ENCODE measurements around the gene ACTR2.
A peak's percentile ranks its signal among the peaks of the same experiment; 100 is the strongest.

ACTR2 gene

DNA sequence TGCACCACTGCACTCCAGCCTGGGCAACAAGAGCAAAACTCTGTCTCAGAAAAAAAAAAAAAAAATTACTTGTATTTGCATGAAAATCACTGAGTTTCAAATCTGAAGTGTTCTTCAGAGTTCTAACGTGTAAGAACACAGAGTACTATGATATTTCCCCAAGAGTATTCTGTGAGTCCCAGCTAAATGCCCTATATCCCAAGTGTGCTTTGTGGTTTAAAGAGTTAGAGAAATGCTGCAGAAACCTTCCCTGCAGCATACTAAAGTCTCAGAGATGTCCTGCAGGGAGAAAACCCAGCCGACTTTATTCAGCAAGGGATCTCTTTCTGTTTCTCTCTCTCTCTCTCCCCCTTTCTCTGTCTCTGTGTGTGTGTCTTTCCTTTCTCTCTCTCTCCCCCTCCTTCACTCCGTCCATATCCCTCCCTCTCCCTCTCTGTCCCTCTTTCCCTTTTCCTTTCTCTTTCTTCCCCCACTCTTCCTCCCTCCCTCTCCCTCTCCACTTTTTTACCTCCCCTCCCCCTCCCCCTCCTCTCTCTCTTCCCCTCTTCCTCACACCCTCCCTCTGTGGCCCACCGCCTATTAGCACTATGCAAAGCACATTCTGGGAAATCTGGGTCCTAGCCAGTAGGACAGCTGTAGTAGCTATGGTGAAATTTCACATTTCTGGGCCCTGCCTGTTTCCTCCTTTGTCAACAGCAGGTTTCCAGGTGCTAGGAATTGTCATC lies 54.2 kb downstream of the ACTR2 start:
- DNase-seq = no peak

GRCh38 chr2:65282477-65283053 lies 54.9 kb downstream of the ACTR2 start:
- DNase-seq = no peak

GRCh38 chr2:65287364-65287763 lies 59.7 kb downstream of the ACTR2 start:
- no peak for DNase-seq

DNA sequence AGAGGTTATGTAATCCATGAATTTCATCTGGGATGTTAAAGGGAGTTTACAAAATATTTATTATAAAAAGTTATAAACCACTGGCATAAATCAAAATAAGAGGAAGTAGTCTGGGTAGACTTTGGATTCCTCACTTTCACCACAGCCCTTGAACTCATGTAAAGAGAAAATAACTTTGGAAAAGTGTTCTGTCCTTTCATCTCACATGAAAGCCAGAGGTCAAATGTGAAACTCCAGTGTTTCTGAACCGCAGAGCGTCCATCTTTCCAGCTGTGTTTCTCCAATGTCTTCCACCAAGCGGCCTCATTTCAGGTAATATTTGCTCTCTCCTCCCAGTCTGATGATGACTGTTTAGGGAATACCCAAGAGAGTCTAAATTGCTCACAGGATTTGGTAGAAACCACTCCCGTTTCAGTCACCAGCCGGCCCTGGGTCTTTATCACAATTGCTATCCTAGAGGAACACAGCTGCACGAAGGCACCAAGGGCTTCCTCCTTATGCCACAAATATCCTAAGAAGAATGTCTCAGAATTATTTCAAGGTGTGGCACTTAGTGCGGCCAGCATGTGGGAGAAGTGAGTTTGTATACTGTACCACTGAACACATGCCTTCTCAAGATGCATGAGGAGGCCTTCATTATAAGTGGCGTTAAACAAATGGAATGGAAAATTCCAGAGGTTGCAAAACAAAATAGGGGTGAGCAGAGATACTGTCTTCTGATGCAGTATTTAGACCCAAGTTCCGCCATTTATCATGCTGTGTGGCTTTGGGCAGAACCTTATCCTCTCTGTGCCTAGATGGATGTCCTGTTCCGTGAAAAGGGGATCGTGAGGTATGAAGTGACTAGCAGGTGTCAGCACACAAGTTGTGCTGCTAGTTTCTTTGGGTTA lies 63.8 kb downstream of the ACTR2 start:
- DNase-seq = no peak

- DNase-seq = no peak
Measured at GRCh38 chr2:65292106-65292400, 64.4 kb downstream of the ACTR2 start.

- DNase-seq = no peak
Measured at GRCh38 chr2:65292461-65293011, 64.9 kb downstream of the ACTR2 start.

DNA sequence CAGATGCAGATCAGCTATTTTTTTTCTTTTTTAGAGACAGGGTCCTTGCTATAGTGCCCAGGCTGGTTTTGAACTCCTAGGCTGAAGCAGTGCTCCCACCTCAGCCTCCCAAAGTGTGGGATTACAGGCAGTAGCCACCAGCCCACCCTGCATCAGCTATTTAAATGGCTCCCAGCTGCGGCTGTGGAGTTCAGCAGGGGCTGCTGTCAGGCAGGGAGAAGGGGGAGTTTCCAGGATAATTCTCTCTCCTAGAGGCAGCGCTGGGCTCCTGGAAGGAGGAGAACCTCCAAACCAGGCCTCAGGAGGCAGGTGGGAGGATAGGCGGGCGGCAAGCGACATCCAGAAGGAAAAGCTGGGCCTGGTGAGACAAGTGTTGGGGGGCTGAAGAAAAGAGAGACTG lies 65.7 kb downstream of the ACTR2 start:
- no peak for DNase-seq

DNA sequence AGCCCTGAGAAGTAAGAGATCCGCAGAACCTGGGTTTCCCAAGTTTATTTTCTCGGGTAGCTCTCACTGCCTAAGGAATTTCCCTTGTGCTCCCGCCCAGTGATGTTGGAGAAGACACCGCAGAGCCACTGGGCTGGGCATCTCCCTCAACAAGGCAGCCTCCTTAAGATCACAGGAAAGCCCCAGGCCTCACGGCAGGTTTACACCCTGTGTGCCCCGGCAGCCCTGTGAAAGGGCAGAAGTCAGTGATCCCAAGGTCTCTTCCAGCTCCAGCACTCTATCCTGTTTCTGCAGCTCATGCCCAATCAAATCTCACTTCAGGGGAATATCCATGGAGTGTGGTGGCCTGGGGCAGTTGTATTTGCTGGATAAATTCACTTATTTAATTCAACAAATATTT lies 66.5 kb downstream of the ACTR2 start:
- DNase-seq = no peak

GRCh38 chr2:65294701-65295100 lies 67.1 kb downstream of the ACTR2 start:
- no peak for DNase-seq

- DNase-seq = no peak
Measured at GRCh38 chr2:65296971-65297370, 69.3 kb downstream of the ACTR2 start.

DNA sequence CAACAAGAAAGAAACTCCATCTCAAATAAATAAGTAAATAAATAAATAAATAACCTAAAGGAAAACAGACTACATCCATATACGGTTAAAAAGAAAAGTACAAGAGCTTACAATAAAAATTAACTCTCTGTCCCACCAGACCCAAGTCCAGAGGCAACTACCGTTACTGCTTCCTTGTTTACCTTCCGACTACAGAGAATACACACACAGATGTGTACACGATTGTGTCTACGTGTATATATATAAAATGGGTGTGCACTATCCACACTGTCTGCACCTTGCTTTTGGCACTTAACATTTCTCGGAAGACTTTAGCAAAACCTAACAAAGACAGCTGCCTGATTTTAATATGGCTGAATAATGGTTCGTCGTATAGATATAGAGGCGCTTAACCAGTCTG lies 69.9 kb downstream of the ACTR2 start:
- DNase-seq = no peak

DNA sequence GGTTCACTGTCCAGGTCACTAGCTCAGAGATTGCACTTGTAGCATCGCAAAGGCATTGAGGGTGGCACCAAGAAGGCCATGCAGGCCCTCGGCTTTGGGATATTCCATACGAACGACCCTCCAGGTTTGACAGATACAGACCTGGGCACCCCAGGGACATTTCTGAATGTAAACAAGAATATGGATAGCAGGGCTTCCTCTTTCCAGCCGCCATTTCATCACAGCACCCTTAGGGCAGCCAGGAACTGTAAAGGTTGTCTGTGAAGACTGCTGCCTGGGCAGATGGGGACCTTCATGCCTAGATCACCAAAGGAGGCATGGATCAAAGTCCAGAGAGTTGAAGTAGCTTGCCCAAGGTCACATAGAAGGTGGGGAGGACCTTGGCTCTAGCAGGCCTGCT lies 70.5 kb downstream of the ACTR2 start:
- no peak for DNase-seq

DNA sequence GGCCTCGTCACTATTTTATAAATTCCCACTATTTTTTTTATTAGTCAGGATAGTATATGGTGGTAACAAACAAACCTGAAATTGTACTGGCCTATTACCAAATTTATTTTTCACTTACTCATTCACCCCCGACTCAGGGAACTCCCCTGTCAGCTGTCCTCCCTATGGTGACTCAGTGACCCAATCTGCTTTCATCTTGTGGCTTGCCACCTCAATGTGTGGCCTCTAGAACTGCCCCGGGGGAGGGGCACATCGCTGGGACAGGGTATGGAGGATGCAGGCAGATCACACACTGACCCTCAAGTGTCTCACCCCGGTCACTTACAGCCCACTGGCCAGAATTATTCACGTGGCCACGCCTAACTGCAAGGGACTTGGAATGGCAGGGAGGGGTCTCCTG lies 71.6 kb downstream of the ACTR2 start:
- peak; percentile 22 for DNase-seq

- DNase-seq = no peak
Measured at GRCh38 chr2:65300134-65300760, 72.6 kb downstream of the ACTR2 start.

DNA sequence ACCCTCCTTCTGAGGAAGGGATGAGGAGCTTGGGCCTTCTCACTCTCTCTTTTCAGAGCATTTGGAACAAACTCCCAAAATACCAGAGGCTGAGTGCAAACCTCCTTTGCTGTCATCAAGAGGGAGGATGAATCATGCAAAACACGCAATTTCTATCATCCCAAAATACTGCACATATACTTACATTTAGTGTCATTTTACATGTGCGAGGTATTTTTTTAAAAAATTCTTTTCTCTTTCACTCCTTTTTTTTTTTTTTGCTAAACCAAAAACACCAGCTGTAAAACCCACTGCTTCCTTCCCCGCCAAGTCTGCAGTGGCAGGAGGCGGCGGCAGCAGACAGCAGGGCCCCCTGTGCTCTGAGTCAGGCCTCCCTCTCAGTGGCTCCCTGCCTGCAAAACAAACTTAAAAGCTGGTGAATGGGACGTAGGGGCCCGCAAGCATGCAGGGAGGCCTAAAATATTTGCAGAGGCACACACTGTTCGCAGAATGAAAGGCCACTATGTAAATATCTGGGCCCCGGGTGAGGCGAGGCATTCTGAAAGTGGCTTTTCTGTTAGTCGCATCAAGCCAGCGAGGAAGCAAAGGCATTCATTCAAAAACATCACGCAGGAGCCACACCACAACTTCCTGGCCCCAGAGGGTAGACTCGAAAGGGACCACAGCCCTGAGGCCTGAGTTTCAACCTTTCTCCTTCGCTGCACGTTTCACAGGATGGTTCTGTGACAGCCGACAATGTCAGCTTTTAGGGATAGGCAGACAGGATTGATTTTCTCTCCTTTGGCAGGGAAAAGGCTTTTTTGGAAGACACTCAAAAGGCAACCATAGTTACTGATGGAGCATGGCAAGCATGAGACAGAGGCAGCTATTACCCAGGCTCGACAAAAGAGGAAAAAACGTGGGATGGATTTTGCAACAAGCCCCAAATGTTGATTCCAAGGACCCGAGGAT lies 73.4 kb downstream of the ACTR2 start:
- no peak for DNase-seq

- DNase-seq = no peak
Measured at GRCh38 chr2:65305934-65306333, 78.3 kb downstream of the ACTR2 start.

GRCh38 chr2:65309699-65310098 lies 82.1 kb downstream of the ACTR2 start:
- no peak for DNase-seq

DNA sequence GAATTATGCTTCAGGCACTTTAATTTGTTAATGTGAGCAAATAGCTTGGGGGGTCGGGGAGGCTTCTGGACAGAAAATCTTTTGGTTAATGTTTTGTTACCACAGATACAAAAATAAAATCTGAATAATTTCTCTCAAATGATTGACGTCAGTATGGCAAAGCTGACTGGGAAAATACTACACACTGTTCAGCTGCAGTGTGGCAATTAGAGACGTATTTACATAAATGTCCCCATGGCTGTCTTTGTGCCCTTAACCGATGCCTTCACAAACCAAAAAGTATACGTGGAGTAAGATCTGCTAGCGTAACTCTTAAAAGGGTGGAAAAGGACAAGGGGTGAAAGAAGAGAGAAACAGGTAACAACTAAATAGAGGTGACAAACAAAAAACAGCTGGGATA lies 83.4 kb downstream of the ACTR2 start:
- no peak for DNase-seq

- DNase-seq = no peak
Measured at GRCh38 chr2:65311596-65311995, 84.0 kb downstream of the ACTR2 start.

DNA sequence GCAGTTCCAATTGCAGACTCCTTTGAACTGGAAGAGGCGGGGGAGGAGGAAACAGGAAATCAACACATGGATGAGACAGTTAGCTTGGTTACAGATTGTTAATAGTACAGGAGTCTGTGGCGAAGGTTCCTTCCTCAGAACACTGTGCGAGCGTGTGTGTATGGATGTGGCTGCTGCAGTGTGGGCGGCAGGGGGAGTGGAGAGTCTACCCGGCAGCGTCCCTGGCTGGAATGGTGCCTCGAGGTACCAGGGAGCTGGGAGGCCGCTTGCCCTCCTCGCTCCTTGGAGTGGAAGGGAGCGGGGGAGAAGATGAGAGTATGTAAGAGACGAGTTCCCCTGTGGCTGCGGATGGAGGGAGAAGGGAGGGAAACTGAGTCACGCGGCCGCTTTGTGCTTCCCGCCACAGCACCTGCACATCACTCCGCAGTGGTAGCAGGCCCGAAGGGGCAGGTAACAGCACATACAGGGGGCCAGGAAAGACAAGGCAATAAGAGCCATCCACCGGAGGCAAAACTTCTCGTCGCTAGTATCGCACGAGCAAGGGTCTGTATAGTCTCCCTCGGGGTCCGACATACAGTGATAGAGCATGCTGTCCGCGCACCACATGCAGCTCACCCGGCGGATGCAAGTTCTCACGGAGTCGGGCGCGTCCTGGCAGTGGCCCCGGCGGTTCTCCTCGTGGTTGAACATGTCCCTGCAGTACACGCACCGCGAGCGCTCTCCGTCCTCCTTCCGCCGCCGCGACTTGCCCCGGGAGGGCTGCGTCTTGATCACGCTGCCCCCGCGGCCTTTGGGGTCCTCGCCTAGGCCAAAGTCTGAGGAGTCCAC lies 85.7 kb downstream of the ACTR2 start:
- DNase-seq = no peak

DNA sequence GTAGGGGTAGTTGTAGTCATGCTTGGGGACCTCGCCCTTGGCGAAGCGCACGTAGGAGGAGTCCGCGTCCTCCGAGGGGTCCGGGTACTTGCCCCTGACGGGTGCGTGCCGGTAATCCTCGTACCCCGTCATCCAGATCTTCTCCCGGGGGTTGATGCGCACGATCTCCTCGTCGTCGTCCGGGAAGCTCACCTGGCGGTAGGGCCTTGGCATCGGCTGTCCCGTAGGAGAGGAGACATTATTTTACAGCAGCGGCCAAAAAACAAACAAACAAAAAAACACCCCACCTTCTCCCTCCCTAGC lies 86.3 kb downstream of the ACTR2 start:
- DNase-seq = no peak

All from inflammatory macrophage treated with lipopolysaccharide for 4 hours (primary cell).